ENCODE results near the gene ZNF879. TPM values are rescaled to one million over a fixed set of nuclear protein-coding genes. Genes with fewer than 3 reads are reported as not detected.

ZNF879 gene
- polyA plus RNA-seq, 3 donors = 8.0 to 8.6 (median 8.5) TPM

Other genes starting within 250 kb of the ZNF879 start
- 10 to 100 TPM; 19.8 to 32.3 (median 28.2) TPM for gene ZNF354B, start 163.9 kb upstream of the ZNF879 start, polyA plus RNA-seq (ENCODE audit: insufficient read length in 3 of 3)
- 1 to 10 TPM; 6.1 to 8.3 (median 7.7) TPM for gene ZFP2, start 127.9 kb upstream of the ZNF879 start, polyA plus RNA-seq (ENCODE audit: insufficient read length in 3 of 3)
- 10 to 100 TPM in 1 of 3 donors, 1 to 10 TPM in 2; 6.0 to 10.3 (median 9.2) TPM for gene ZNF454, start 82.6 kb upstream of the ZNF879 start, polyA plus RNA-seq (ENCODE audit: insufficient read length in 3 of 3)
- gene GRM6, start 28.5 kb upstream of the ZNF879 start, polyA plus RNA-seq (ENCODE audit: insufficient read length in 3 of 3) = 1 to 10 TPM in 2 of 3 donors, under 1 TPM in 1; 0.74 to 2.1 (median 1.7) TPM
- gene ZNF354C, start 36.6 kb downstream of the ZNF879 start, polyA plus RNA-seq (ENCODE audit: insufficient read length in 3 of 3) = 10 to 100 TPM; 15.8 to 16.2 (median 15.9) TPM

Data from renal pelvis (tissue), 3 donors.